Subcutaneous adipose tissue (tissue), 4 donors: ENCODE data around the gene DLG2. TPM values are rescaled to one million over a fixed set of nuclear protein-coding genes. Genes with fewer than 3 reads are reported as not detected.

Experiments used
- CTCF ChIP-seq: fragments of 450-650 bp; IDR thresholded peaks from one replicate; pipeline ENCODE4 v1.5.1; 2016; ENCODE audit warnings: low read depth, mild to moderate bottlenecking, control low read depth, antibody characterized with exemption, moderate library complexity
- total RNA-seq, 4 donors: library from RNA; depleted of rRNA; stranded (reverse); fragments of >200 nt; gene quantifications; one replicate each; pipeline ENCODE4 v1.1.0, GENCODE V29; 2016

Gene DLG2
- total RNA-seq, 4 donors from 2014 or later: 3.6 to 7.0 (median 6.1) TPM

GRCh38 chr11:83895516-83895915 lies 1731.6 kb downstream of the DLG2 start:
- no peak for TF ChIP-seq CTCF

GRCh38 chr11:83881428-83881827 lies 1745.7 kb downstream of the DLG2 start:
- no peak for TF ChIP-seq CTCF

GRCh38 chr11:83871054-83871453 lies 1756.1 kb downstream of the DLG2 start:
- TF ChIP-seq CTCF: no peak

- TF ChIP-seq CTCF: no peak
These were observed 1760.5 kb downstream of the DLG2 start for GRCh38 chr11:83866655-83867054.

GRCh38 chr11:83865636-83866461 lies 1761.3 kb downstream of the DLG2 start:
- TF ChIP-seq CTCF: no peak

GRCh38 chr11:83864412-83865057 lies 1762.6 kb downstream of the DLG2 start:
- TF ChIP-seq CTCF: no peak

GRCh38 chr11:83863272-83863671 lies 1763.9 kb downstream of the DLG2 start:
- no peak for TF ChIP-seq CTCF
